Activated CD4-positive, alpha-beta T cell treated with anti-CD3 and anti-CD28 coated beads for 4 hours (primary cell): ENCODE results near the gene RAG1.

Source experiments
- DNase-seq, 2 donors: peaks; one replicate each; pipeline ENCODE4 v3.0.0-alpha.2; 2020

RAG1 gene

GRCh38 chr11:36591433-36591832 is 23.6 kb downstream of the RAG1 start:
- DNase-seq, result no peak

GRCh38 chr11:36594316-36594989 is 26.6 kb downstream of the RAG1 start, which contains the start of gene IFTAP:
TSS of gene IFTAP (plus strand) at chr11:36594502. CDS start at chr11:36610104, 15,602 bp downstream.
- peak; percentile 1 for DNase-seq

DNA sequence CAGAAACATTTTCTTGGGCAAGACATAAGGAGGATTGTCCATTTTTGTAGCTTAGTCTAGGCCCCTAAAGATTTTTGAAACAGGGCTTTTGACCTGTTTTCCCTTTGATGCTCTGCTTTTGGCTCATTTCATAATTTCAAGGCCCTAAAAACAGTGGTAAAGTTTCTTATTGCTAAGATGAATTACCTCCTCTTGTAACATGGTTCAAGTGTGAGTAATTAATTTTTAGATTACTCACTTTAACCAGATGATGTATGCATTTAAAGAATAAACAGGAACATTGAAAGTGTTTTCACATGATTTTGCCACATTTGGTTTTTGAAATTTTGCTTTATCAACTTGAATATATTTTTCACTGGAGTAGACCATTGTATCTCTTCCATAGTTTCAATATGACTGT is 29.1 kb downstream of the RAG1 start:
- DNase-seq, result no peak

DNA sequence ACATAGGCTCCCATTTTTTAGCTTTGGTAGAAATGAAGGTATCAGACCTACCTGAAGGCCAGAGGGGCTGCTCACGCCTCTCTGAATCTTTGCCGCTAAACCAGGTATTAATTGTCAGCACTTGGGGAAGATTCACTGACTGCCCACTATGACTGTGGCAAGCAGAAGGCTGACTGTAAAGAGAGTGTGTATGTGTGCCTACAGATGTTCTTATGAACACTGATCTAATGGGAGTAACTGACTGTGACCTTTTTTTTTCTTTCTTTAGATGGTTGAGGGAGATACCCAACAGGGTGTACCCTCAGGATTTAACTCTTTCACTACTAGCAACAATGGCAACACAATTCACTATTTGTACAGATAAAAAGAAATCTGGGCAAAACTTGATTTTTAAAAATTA is 30.2 kb downstream of the RAG1 start, which contains the start of gene RAG2:
Gene RAG2, minus strand, starts transcription at position 186 of the 400 bp plus-strand sequence. CDS start 4,068 bp downstream, outside the sequence.
- DNase-seq, result no peak

DNA sequence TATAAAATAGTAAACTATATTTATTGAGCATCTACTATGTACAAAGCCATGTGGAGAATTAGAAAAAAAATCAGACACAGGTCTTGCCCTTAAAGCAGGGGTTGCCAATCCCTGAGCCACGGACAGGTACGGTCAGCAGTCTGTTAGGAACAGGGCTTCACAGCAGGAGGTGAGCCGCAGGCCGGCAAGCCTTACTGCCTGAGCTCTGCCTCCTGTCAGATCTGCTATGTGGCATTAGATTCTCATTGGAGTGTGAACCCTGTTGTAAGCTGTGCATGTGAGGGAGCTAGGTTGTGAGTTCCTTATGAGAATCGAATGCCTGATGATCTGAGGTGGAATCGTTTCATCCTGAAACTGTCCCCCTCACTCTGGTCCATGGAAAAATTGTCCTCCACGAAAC is 32.4 kb downstream of the RAG1 start:
- no peak for DNase-seq

- no peak for DNase-seq
These were observed 33.3 kb downstream of the RAG1 start for GRCh38 chr11:36601155-36601554.

- DNase-seq, result no peak
These were observed 34.3 kb downstream of the RAG1 start for GRCh38 chr11:36602135-36602534.

DNA sequence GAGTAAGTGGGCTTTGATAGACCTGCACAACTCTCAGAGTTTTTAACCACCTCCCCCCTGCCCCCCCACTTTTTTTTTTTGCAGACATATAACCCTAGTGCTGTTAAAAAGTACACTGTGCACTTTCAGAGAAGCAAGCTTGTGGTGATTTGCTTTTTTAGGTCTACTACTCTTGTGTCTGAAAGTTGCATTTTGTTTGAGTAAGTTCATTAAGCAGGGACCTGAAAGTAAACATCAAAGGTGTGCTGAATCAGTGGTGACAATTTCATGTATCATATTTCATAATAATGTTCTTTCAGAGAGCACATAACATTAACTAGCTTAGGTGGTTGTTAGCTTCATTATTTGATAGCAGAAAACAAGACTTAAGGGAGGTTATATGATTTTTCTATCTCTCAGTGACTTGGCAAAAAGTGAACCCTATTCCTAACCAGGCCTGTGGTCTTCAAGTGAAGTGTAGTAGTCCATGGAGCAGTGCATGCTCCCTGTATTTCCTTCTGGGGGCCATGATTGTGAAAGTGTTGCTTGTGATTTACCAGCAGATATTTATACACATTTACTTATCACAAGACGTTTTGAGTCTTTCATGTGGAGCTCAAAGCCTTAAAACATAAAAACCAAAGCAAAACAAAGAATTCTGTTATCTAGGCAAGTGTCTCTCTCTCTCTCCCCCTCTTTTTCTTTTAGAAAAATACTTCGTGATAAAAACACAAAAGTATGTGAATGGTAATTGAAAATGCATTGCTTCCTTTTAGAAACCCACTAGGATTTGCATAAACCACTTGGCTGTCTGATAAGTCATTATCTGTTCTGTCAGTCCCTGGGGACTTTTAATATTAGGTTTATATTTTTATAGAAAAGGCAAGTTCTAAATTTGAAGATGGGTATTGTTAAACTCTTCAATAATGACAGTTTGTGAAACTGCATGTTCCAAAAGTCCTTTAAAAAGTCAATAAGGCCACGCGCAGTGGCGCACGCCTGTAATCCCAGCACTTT is 37.7 kb downstream of the RAG1 start:
- no peak for DNase-seq

DNA sequence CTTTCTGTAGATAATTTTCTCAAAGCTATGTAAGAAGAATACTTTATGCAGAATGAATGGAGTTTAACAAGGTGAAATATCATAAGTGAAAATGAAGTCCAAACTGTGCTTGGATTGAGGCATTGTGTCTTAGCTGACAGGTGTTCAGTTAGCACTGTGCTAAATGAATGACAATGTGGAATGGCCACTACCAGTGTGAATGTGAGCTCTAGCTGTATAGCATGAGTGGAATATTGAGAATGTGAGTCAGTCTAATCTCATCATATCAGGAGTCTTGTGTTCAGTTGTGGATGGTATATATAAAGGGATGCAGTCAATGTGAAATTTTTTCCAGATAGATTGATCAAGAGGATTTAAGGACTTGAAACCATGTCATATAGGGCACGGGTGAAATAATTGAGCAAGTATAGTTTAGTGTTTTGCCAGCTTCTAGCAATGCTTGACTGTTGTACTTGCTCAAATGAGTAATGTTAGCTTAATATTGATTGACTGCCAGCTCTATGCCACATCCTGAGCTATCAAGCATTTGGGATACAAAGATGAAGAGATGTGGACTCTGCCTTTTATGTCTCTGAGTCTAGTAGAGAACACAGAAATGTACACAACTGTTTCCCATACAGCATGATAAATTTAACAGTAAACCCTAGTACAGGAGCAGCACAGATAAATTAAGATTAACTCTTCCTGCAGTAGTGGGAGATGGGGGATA is 40.8 kb downstream of the RAG1 start:
- DNase-seq, result no peak

- no peak for DNase-seq
These were observed 41.6 kb downstream of the RAG1 start for GRCh38 chr11:36609383-36609782.

- DNase-seq, result no peak
These were observed 48.0 kb downstream of the RAG1 start for GRCh38 chr11:36615826-36616225.

DNA sequence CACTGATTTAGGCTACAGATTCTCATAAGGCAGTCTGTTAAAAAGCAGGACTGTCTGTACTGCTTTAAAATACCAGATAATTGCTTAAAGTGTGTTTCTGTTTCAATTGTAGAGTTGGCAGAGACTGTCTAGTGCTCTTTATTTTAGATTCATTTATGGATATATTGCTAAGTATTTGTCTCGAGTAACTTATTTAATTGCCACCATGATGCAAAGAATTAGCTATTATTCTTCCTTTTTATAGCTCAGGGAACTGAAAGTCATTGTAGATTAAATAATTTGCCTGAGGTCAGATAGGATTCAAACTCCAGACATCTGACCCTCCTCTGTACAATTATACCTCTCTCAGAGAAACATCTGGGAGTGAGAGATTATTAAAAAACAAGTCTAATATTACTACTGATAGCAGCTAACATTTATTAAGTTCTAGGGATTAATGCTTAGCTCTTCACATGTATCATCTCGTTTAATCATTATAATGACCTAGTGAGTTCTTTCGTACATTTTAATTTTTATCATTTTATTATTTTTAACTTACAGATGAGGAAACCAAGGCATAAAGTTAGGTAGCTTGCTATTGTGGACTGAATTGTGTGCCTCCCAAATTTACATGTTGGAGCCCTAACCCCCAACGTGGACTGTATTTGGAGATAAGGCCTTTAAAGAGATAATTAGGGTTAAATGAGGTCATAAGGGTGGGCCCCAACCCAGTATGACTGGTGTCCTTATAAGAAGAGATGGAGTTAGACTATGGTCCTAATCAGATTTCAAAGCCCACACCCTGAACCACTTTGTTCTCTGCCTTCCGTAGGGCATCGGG is 49.9 kb downstream of the RAG1 start:
- no peak for DNase-seq

GRCh38 chr11:36618363-36619047 is 50.7 kb downstream of the RAG1 start:
- no peak for DNase-seq

- no peak for DNase-seq
These were observed 51.7 kb downstream of the RAG1 start for GRCh38 chr11:36619502-36619901.

DNA sequence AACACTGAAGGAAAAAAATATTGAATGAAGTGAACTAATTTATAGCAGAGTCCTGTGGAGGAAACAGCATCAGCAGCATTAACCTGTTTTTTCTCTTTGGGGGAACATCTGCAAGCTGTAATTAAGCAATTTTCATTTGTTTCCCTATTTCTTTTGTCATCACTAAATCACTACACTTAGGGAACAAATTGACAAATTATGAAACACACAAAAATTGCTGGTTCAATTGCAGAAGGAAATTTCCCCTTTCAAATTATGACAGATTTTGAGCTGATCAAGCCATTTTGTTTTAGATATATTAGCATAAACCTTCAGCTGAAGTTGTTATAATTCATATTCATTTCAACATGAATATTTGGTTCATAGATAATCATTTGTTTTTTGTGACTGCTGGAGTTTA is 52.4 kb downstream of the RAG1 start:
- DNase-seq, result no peak

DNA sequence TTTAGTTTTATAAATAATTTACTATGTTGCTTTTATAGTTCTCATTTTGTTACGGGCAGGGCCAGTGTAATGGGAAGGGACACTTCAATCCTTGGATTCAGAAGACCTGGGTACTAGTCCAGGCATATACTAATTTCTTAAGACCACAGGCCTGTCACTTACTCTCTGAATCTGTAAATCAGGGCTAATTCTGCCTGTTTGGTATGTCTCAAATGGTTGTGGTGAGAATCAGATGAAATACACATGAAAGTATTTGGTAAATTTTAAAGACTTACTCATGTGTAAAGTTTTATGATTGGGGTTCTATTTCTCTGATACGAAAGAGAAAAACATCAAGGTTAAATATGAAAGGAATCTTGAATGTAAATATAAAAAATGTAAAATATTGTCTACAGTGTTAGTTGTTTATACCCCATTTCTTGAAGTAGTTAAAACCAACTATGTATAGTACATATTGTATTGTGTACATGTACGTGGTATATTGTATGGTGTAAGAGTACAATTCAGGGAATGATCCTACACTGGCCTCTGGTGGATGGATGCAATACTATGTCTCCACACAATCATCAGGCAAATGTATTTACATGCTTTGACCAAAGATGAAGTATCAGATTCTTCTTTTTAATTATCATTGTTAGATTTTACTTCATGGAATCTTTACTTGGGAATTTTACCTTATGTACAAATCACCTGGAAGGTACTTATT is 54.8 kb downstream of the RAG1 start:
- DNase-seq, result no peak

DNA sequence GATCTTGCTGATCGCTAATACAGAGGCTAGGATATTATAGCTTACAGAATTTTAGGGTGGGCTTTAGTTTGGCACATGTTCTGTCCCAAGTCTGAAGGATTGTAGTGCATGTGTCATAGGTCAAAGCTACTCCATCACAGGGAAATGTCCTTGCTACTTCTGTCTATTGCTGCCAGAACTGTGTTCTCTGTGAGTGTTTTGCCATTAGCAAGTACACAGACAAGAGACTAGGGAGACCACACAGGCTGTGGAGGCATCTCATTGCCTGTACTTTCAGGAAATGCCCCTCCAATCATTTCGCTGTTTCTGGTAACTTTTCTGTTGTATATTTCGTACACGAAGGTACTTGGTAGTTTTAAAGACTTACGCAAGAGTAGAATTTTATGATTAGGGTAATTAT is 55.7 kb downstream of the RAG1 start:
- DNase-seq, result no peak

DNA sequence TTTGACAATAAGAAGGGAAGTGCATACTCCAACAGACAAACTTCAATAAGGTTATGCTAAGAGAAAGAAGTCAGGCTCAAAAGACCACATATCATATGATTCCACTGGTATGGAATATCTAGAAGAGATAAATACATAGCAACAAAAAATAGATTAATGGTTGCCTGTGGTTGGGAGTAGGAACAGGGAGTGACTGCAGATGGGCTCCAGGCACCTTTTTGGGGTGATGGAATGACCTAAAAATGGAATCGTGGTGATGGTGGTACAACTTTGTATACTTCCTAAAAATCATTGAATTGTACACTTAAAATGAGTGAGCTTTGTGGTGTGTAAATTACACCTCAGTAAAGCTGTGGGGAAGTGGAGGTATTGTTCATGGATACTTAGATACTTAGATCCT is 59.2 kb downstream of the RAG1 start:
- no peak for DNase-seq

DNA sequence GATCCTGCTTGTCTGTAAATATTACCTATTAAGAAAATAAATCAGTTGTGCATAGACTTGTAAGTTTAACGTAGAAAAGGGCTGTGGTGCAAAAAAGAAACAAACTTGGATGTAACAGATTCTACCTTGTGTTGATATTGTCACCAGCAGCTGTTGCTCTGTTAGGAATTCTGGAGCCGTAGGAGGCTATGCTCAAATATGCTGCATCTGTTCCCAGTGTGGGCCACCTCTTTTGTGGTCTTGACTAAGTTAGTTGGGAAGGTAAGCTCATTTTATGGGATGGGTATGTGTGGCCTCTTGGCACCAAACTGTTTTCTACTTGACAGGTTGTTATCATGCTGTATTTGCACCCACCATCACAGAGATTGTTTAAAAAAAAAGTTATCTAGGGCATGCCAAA is 59.7 kb downstream of the RAG1 start:
- DNase-seq, result no peak

DNA sequence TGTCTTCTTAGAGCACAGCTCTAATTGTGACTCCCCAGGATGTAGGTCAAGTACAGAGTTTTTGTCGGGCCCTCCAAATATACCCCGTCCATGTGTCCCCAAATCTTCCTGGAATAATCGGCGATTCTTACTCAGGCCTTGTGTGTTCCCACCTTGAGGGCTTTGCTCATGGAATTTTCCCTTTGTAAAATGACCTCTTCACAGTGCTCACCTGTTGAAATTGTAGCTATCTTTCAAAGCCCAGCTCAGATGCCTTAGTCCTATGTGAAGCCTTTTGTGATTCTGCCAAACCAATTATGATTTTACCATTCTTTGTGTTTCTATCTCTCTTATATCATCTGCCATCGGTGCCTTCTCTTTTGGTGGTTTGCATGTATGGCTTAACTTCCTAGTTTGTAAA is 60.3 kb downstream of the RAG1 start:
- no peak for DNase-seq

DNA sequence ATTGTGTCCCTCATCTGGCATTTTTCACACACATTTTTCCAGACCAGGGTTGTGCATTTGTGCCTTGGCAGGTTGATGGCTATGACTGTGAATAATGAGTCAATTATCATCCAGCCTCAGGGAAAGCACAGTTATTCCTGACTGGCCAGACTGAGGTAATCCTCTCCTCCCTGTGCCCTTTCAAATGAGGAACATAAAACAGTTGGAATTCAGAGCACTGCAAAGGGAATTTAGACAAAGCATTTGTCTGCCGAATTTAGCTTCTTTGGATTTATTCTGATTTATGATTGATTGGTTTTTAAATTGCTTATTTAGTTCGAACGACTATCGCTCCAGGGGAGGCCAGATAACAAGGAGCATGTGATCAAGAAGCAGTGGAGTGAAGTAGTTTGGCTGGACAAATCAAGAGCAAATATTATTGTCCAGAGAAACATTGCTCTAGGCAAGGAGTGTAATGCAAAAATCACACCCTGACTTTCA is 61.0 kb downstream of the RAG1 start:
- no peak for DNase-seq
